MCF 10A (cell line): ENCODE results near the gene FGF19. TPM values are rescaled to one million over a fixed set of nuclear protein-coding genes. Genes with fewer than 3 reads are reported as not detected.
A peak's percentile ranks its signal among the peaks of the same experiment; 100 is the strongest.
"Not testable (repeated sequence)": the region's sequence is repeated elsewhere in the genome, so short reads cannot be mapped to it uniquely, and the experiment has no call there.

Source experiments
- BruUV-seq: library from RNA; stranded (reverse); fragments of 400-500 nt; replicated peaks from 2 replicates; lab custom pipeline; 2021; lab: Mats Ljungman, UMichigan
- CTCF ChIA-PET: fragments of 300-600 bp; sonication (Branson Sonifier 250); formaldehyde crosslinking; extraction: SDS; loops from one replicate; lab custom pipeline; 2021; ENCODE audit warnings: antibody characterized with exemption, inconsistent platforms; lab: Yijun Ruan, JAX
- POLR2A ChIA-PET: fragments of 300-600, 350-650 bp; sonication (Branson Sonifier 250); formaldehyde crosslinking; extraction: SDS; loops from one replicate; lab custom pipeline; 2020; ENCODE audit warnings: antibody characterized with exemption, inconsistent platforms; lab: Yijun Ruan, JAX
- DNase-seq: peaks from one replicate; pipeline ENCODE4 v3.0.0-alpha.2; 2018; ENCODE audit not compliant: unreplicated experiment
- H3K27ac Mint-ChIP-seq: one replicate; pipeline ENCODE4 v1.8.0; 2022; ENCODE audit warnings: mild to moderate bottlenecking, low read depth, mixed read lengths; ENCODE audit not compliant: unreplicated experiment
- H3K27me3 Mint-ChIP-seq: one replicate; pipeline ENCODE4 v1.8.0; 2022; ENCODE audit warnings: mixed read lengths; ENCODE audit not compliant: insufficient read depth, unreplicated experiment
- H3K36me3 Mint-ChIP-seq: one replicate; pipeline ENCODE4 v1.8.0; 2022; ENCODE audit warnings: mild to moderate bottlenecking, moderate library complexity, mixed read lengths; ENCODE audit not compliant: insufficient read depth, unreplicated experiment
- H3K4me1 Mint-ChIP-seq: one replicate; pipeline ENCODE4 v1.8.0; 2022; ENCODE audit warnings: mixed read lengths; ENCODE audit not compliant: insufficient read depth, unreplicated experiment
- H3K4me3 Mint-ChIP-seq: one replicate; pipeline ENCODE4 v1.8.0; 2022; ENCODE audit warnings: mild to moderate bottlenecking, moderate library complexity, mixed read lengths; ENCODE audit not compliant: unreplicated experiment
- H3K9me3 Mint-ChIP-seq: one replicate; pipeline ENCODE4 v1.8.0; 2022; ENCODE audit warnings: mixed read lengths; ENCODE audit not compliant: unreplicated experiment
- CTCF ChIP-seq: fragments of 200-600 bp; IDR thresholded peaks from one replicate; pipeline ENCODE4 v1.8.0; 2022; ENCODE audit warnings: antibody characterized with exemption, mild to moderate bottlenecking; ENCODE audit not compliant: unreplicated experiment
- intact Hi-C: fragments of 100-400 bp; cut with micrococcal nuclease; formaldehyde crosslinking; loops from 2 replicates; pipeline ENCODE4 v1.14.1; 2022
- total RNA-seq: library from RNA; stranded (reverse); gene quantifications from 2 replicates; pipeline ENCODE4 v1.2.3, GENCODE V29; 2022

Gene FGF19
- total RNA-seq, 1 experiment from 2014 or later: not detected

GRCh38 chr11:69696749-69697468 is 6.9 kb downstream of the FGF19 start:
- CTCF ChIA-PET: interaction anchor here (1.4 kb wide), 1 partner anchor 215 kb away, joined by 3 read pairs; no protein-coding TSS in a partner anchor
- TF ChIP-seq CTCF: no peak
- Mint-ChIP-seq H3K4me1 (no peaks in the 10 kb centered on the region), H3K27ac (no peak overlapping the region), H3K27me3 (no peaks in the 10 kb centered on the region), H3K9me3 (peaks cover 10% of the 10 kb centered on the region), H3K36me3 (no peaks in the 10 kb centered on the region), H3K4me3 (no peak overlapping the region)
- no TSS peak for BruUV-seq
- DNase-seq: peak; percentile 18
- intact Hi-C loops: no loop called here
- POLR2A ChIA-PET: no interaction called here

GRCh38 chr11:69695995-69696394 is 7.8 kb downstream of the FGF19 start:
- CTCF ChIA-PET: interaction anchor here (1.4 kb wide), 1 partner anchor 216 kb away, joined by 3 read pairs; no protein-coding TSS in a partner anchor
- H3K9me3 Mint-ChIP-seq: peaks cover 11% of the 10 kb centered on the region
- POLR2A ChIA-PET, H3K27me3 Mint-ChIP-seq, intact Hi-C loops, H3K27ac Mint-ChIP-seq, DNase-seq, H3K4me1 Mint-ChIP-seq, BruUV-seq, H3K4me3 Mint-ChIP-seq, H3K36me3 Mint-ChIP-seq: not testable (repeated sequence)

- intact Hi-C loops: no loop called here
- Mint-ChIP-seq H3K4me1 (no peaks in the 10 kb centered on the region), H3K27me3 (no peaks in the 10 kb centered on the region), H3K4me3 (no peak overlapping the region), H3K27ac (no peak overlapping the region), H3K36me3 (no peaks in the 10 kb centered on the region), H3K9me3 (peaks cover 11% of the 10 kb centered on the region)
- no peak for DNase-seq
- ChIA-PET CTCF (interaction anchor here (0.7 to 1.4 kb wide), 2 partner anchors 10 to 216 kb away, joined by 3 read pairs; no protein-coding TSS in a partner anchor), POLR2A (interaction anchor here (0.7 kb wide), 1 partner anchor 21 kb away, joined by 3 read pairs; no protein-coding TSS in a partner anchor)
- BruUV-seq: no TSS peak
- no peak for TF ChIP-seq CTCF
Measured at GRCh38 chr11:69695581-69695980, 8.2 kb downstream of the FGF19 start.

- CTCF ChIA-PET: interaction anchor here (0.7 kb wide), 1 partner anchor 9 kb away, joined by 3 read pairs; no protein-coding TSS in a partner anchor
- no peak for DNase-seq
- Mint-ChIP-seq H3K9me3 (peaks cover 11% of the 10 kb centered on the region), H3K27me3 (no peaks in the 10 kb centered on the region), H3K4me3 (no peak overlapping the region), H3K4me1 (no peaks in the 10 kb centered on the region), H3K36me3 (no peaks in the 10 kb centered on the region), H3K27ac (no peak overlapping the region)
- no peak for TF ChIP-seq CTCF
- POLR2A ChIA-PET: interaction anchor here (0.7 kb wide), 1 partner anchor 20 kb away, joined by 3 read pairs; no protein-coding TSS in a partner anchor
- intact Hi-C loops: no loop called here
- no TSS peak for BruUV-seq
Measured at GRCh38 chr11:69694781-69695180, 9.0 kb downstream of the FGF19 start.
